ENCODE measurements around the gene CDT1.

Gene CDT1

GRCh38 chr16:88856122-88856827 lies 52.7 kb downstream of the CDT1 start:
- Histone ChIP-seq H3K4me3 (ENCODE audit: low read length) (peak overlapping the region; percentile 76), H3K27ac (ENCODE audit: low read depth, low read length) (no peak overlapping the region; the same call in 1 of the 2 replicates), H3K4me1 (ENCODE audit: insufficient read depth, low read length) (peaks cover 4% of the 10 kb centered on the region; the same call in 1 of the 2 replicates), H3K9ac (ENCODE audit: low read depth, low read length) (0 out of 2 replicates have a peak overlapping the region, but pooled peaks have one; percentile 39), H3K27me3 (ENCODE audit: insufficient read depth, low read length) (no peaks in the 10 kb centered on the region), H3K36me3 (ENCODE audit: insufficient read depth, low read length) (peaks cover 29% of the 10 kb centered on the region), H3K9me3 (ENCODE audit: insufficient read depth, low read depth, low read length) (no peaks in the 10 kb centered on the region)
- WGBS = 6% methylated on average over 35 of the region's 53 CpGs

DNA sequence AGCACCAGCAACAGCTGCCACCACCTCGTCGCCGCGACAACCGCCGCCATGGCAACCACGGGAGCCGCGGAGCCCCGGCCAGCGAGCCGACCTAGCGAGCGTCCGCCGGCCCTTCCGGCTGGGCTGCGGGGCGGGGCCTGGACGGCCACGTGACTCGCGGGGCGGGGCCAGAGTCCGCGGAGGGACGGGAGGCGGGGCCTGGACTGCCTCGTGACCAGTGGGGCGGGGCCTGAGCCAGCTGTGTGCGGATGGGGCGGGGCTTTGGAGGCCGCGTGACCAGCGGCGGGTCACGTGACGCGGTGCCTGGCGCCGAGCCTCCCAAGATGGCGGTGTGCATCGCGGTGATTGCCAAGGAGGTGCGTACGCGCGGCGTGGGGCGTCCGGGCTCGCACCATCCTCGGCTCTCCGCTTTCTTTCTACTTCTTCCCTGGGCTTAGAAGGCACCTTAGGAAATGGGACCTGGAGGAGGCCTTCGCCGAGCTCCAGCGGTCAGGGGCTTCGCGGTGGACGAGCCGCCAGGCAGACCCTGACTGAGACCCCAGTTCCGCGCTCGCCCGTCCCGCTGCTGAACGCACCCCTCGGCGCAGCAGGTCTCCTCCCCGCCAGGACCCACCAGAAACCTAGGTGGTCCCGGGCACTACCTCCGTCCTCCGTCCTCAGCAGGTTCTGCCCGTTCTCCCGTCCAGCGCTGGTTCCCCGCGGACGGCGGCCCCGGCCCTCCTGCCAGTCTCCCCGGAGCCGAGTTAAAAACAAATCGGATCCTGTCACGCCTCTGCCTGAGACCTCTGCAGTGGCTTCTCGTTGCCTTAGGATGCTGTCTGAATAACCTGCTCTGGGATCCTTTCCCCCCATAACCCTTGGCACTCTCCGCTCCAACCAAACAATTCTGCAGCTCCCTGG lies 53.5 kb downstream of the CDT1 start, which contains the start of the genes GALNS and TRAPPC2L:
TSS of gene GALNS (minus strand) at position 120 of the 900 bp plus-strand sequence. CDS start at position 50, 70 bp downstream.
TSS of gene TRAPPC2L (plus strand) at position 300 of the 900 bp plus-strand sequence. CDS start at position 324, 24 bp downstream.
- under 1% methylated on average over 87 of the region's 87 CpGs for WGBS
- H3K27ac ChIP-seq (ENCODE audit: low read depth, low read length) = peak within 1 kb of the TSS; percentile 36
- no peaks in the 10 kb centered on the region for H3K27me3 ChIP-seq (ENCODE audit: insufficient read depth, low read length)
- H3K4me1 ChIP-seq (ENCODE audit: insufficient read depth, low read length) = peaks cover 4% of the 10 kb centered on the region; the same call in 1 of the 2 replicates
- peaks cover 37% of the 10 kb centered on the region for H3K36me3 ChIP-seq (ENCODE audit: insufficient read depth, low read length)
- peak within 1 kb of the TSS; percentile 76 for H3K4me3 ChIP-seq (ENCODE audit: low read length)
- H3K9me3 ChIP-seq (ENCODE audit: insufficient read depth, low read depth, low read length) = no peaks in the 10 kb centered on the region
- peak within 1 kb of the TSS; percentile 84 for H3K9ac ChIP-seq (ENCODE audit: low read depth, low read length)

GRCh38 chr16:88857728-88858339 lies 54.2 kb downstream of the CDT1 start:
- 20% methylated on average over 12 of the region's 12 CpGs for WGBS
- Histone ChIP-seq H3K4me1 (ENCODE audit: insufficient read depth, low read length) (peaks cover 4% of the 10 kb centered on the region; the same call in 1 of the 2 replicates), H3K9me3 (ENCODE audit: insufficient read depth, low read depth, low read length) (no peaks in the 10 kb centered on the region), H3K27me3 (ENCODE audit: insufficient read depth, low read length) (no peaks in the 10 kb centered on the region), H3K36me3 (ENCODE audit: insufficient read depth, low read length) (peaks cover 45% of the 10 kb centered on the region), H3K27ac (ENCODE audit: low read depth, low read length) (no peak overlapping the region), H3K9ac (ENCODE audit: low read depth, low read length) (peak overlapping the region; percentile 84), H3K4me3 (ENCODE audit: low read length) (peak overlapping the region; percentile 76)
